HTR-8/SVneo (cell line): ENCODE data around the gene MBD1.
"Not testable (repeated sequence)": the region's sequence is repeated elsewhere in the genome, so short reads cannot be mapped to it uniquely, and the experiment has no call there.

Experiments
- DNase-seq: peaks from one replicate; pipeline ENCODE4 v3.0.0; 2011; ENCODE audit warnings: low spot score, mixed read lengths; ENCODE audit not compliant: insufficient read length
- FAIRE-seq: peaks from 2 replicates; lab custom pipeline; 2011; peaks lifted over from hg19 to GRCh38; lab: Jason Lieb, UNC

Gene MBD1

GRCh38 chr18:50275503-50276036, 5.8 kb downstream of the MBD1 start:
- DNase-seq = no peak
- no peak for FAIRE-seq

GRCh38 chr18:50274941-50275340, 6.4 kb downstream of the MBD1 start:
- DNase-seq (no peak), FAIRE-seq (no peak)

GRCh38 chr18:50274044-50274442, 7.3 kb downstream of the MBD1 start:
- no peak for FAIRE-seq
- no peak for DNase-seq

- DNase-seq (no peak), FAIRE-seq (no peak)
Observed at GRCh38 chr18:50273203-50274043, 7.9 kb downstream of the MBD1 start.

- DNase-seq (no peak), FAIRE-seq (no peak)
Observed at GRCh38 chr18:50272568-50272967, 8.8 kb downstream of the MBD1 start.

- FAIRE-seq (no peak), DNase-seq (no peak)
Observed at GRCh38 chr18:50268022-50268747, 13.1 kb downstream of the MBD1 start.

- DNase-seq (peak; percentile 82), FAIRE-seq (peak; percentile 38)
Observed at GRCh38 chr18:50266248-50266704, 15.0 kb downstream of the MBD1 start, which contains the start of gene CFAP53. Gene CFAP53 (minus strand): TSS chr18:50266495. CDS start chr18:50266404, 91 bp downstream.

GRCh38 chr18:50262977-50263376, 18.3 kb downstream of the MBD1 start:
- FAIRE-seq = no peak

GRCh38 chr18:50250935-50251334, 30.4 kb downstream of the MBD1 start:
- DNase-seq (no peak), FAIRE-seq (no peak)

More at GRCh38 chr18:50262977-50263376, 18.3 kb downstream of the MBD1 start:
- DNase-seq = no peak

- FAIRE-seq (no peak), DNase-seq (no peak)
Observed at GRCh38 chr18:50249576-50249975, 31.7 kb downstream of the MBD1 start.

GRCh38 chr18:50247561-50247960, 33.8 kb downstream of the MBD1 start:
- FAIRE-seq (no peak), DNase-seq (no peak)

- not testable (repeated sequence) for DNase-seq, FAIRE-seq
Observed at GRCh38 chr18:50241768-50242167, 39.6 kb downstream of the MBD1 start.

- DNase-seq = no peak
- no peak for FAIRE-seq
Observed at GRCh38 chr18:50240080-50240563, 41.2 kb downstream of the MBD1 start.

GRCh38 chr18:50232419-50232818, 48.9 kb downstream of the MBD1 start:
- FAIRE-seq (no peak), DNase-seq (no peak)

GRCh38 chr18:50231621-50232020, 49.7 kb downstream of the MBD1 start:
- DNase-seq = no peak
- FAIRE-seq = no peak

- DNase-seq, FAIRE-seq: not testable (repeated sequence)
Observed at GRCh38 chr18:50220249-50220648, 61.1 kb downstream of the MBD1 start.
